Body of pancreas (tissue), 4 donors: Measurements from ENCODE around the gene TIFAB. TPM values are rescaled to one million over a fixed set of nuclear protein-coding genes. Genes with fewer than 3 reads are reported as not detected.

ENCODE experiments used
- ATAC-seq: fragments of 150-250 bp; one replicate; pipeline ENCODE4 v1.9.1; 2016
- DNase-seq, 4 donors: peaks; one replicate each; pipeline ENCODE4 v3.0.0-alpha.2; 2019
- H3K27ac ChIP-seq, 4 donors: fragments of 200-600 bp; sonication (generic); 1 replicate in 3 of 4; 2 replicates in 1 of 4; pipeline versions ENCODE4 v1.5.1 to v1.6.1; 2016 to 2019; ENCODE audit warnings: mild to moderate bottlenecking in 1 of 4, mixed read lengths in 1 of 4, moderate library complexity in 1 of 4
- H3K27me3 ChIP-seq, 2 donors: fragments of 200-600 bp; sonication (generic); one replicate each; pipeline ENCODE4 v1.6.0; 2016; ENCODE audit warnings: mild to moderate bottlenecking in 1 of 2
- H3K36me3 ChIP-seq, 2 donors: fragments of 200-600 bp; sonication (generic); replicated peaks in 1 of 2; 2 replicates each; pipeline ENCODE4 v1.5.1; 2016; ENCODE audit warnings: low read depth in 2 of 2; ENCODE audit not compliant: insufficient read depth in 1 of 2
- H3K4me1 ChIP-seq: fragments of 200-600 bp; sonication (generic); one replicate; pipeline ENCODE4 v1.6.0; 2016
- H3K4me3 ChIP-seq, 2 donors: fragments of 200-600 bp; sonication (generic); 1 replicate in 1 of 2; 2 replicates in 1 of 2; pipeline ENCODE4 v1.5.1; 2016 to 2019
- H3K9me3 ChIP-seq, 3 donors: fragments of 200-600 bp; sonication (generic); 1 replicate in 2 of 3; 2 replicates in 1 of 3; pipeline ENCODE4 v1.5.1; 2016
- CTCF ChIP-seq, 7 experiments: fragments of 450-650 bp in 4 of 7; fragments of 200-600 bp in 3 of 7; sonication (generic) in 3 of 7; IDR thresholded peaks; one replicate each; pipeline ENCODE4 v1.5.1; 2016 to 2019; ENCODE audit warnings: antibody characterized with exemption in 7 of 7
- POLR2A ChIP-seq, 3 donors: fragments of 450-650 bp; IDR thresholded peaks; one replicate each; pipeline ENCODE4 v1.6.1; 2016; ENCODE audit warnings: antibody characterized with exemption in 3 of 3, mild to moderate bottlenecking in 2 of 3
- WGBS, 2 donors: methylation state at CpG; one replicate each; pipeline ENCODE4 v1.1.5; 2017; 5-methylcytosine and 5-hydroxymethylcytosine counted together
- intact Hi-C: fragments of 100-400 bp; cut with DNase I; formaldehyde crosslinking; loops from one replicate; pipeline ENCODE4 v1.15.1; 2023
- total RNA-seq, 2 donors: library from RNA; depleted of rRNA; stranded (reverse); fragments of >200 nt; gene quantifications; one replicate each; pipeline ENCODE4 v1.1.0, GENCODE V29; 2016

Gene TIFAB
- total RNA-seq, 2 donors from 2014 or later: not detected

- H3K9me3 ChIP-seq: no peaks in the 10 kb centered on the region
- H3K27ac ChIP-seq: no peak overlapping the region
- H3K36me3 ChIP-seq: no peaks in the 10 kb centered on the region
- DNase-seq: no peak
- ATAC-seq: no peak
- WGBS, 2 donors: 44 to 52% methylated on average over 6 to 9 of the region's 9 CpGs
- no peak overlapping the region for H3K4me3 ChIP-seq
- intact Hi-C loops: no loop called here
- H3K27me3 ChIP-seq: no peaks in the 10 kb centered on the region
- H3K4me1 ChIP-seq: no peaks in the 10 kb centered on the region
- TF ChIP-seq CTCF (IDR thresholded peaks at IDR 0.05) (no peak), POLR2A (IDR thresholded peaks at IDR 0.05) (no peak)
These were observed 30.3 kb upstream of the TIFAB start for GRCh38 chr5:135482381-135482933.

GRCh38 chr5:135481909-135482311 lies 29.8 kb upstream of the TIFAB start:
- TF ChIP-seq CTCF (IDR thresholded peaks at IDR 0.05) (no peak), POLR2A (IDR thresholded peaks at IDR 0.05) (no peak)
- WGBS, 2 donors: 86 to 94% methylated on average over 4 of the region's 4 CpGs
- ATAC-seq (no peak), DNase-seq (no peak)
- Histone ChIP-seq H3K4me3 (no peak overlapping the region), H3K9me3 (no peaks in the 10 kb centered on the region), H3K27ac (no peak overlapping the region), H3K27me3 (no peaks in the 10 kb centered on the region), H3K4me1 (no peaks in the 10 kb centered on the region), H3K36me3 (no peaks in the 10 kb centered on the region)
- intact Hi-C loops: no loop called here

- WGBS, 2 donors: 47 to 60% methylated on average over 5 of the region's 5 CpGs
These were observed 29.2 kb upstream of the TIFAB start for GRCh38 chr5:135481387-135481786.

GRCh38 chr5:135480511-135480910 lies 28.4 kb upstream of the TIFAB start:
- H3K4me1 ChIP-seq: no peaks in the 10 kb centered on the region
- TF ChIP-seq POLR2A (IDR thresholded peaks at IDR 0.05) (no peak), CTCF (IDR thresholded peaks at IDR 0.05) (no peak)
- H3K36me3 ChIP-seq: no peaks in the 10 kb centered on the region
- WGBS, 2 donors: 68 to 74% methylated on average over 5 of the region's 5 CpGs
- no peaks in the 10 kb centered on the region for H3K27me3 ChIP-seq
- ATAC-seq (no peak), DNase-seq (no peak)
- H3K9me3 ChIP-seq: no peaks in the 10 kb centered on the region
- intact Hi-C loops: no loop called here
- H3K4me3 ChIP-seq: no peak overlapping the region
- H3K27ac ChIP-seq: no peak overlapping the region

More at GRCh38 chr5:135481387-135481786, 29.2 kb upstream of the TIFAB start:
- Histone ChIP-seq H3K27me3 (no peaks in the 10 kb centered on the region), H3K4me1 (no peaks in the 10 kb centered on the region), H3K36me3 (no peaks in the 10 kb centered on the region), H3K4me3 (no peak overlapping the region), H3K27ac (no peak overlapping the region), H3K9me3 (no peaks in the 10 kb centered on the region)
- TF ChIP-seq POLR2A (IDR thresholded peaks at IDR 0.05): no peak
- TF ChIP-seq CTCF (IDR thresholded peaks at IDR 0.05): no peak
- DNase-seq (no peak), ATAC-seq (no peak)
- intact Hi-C loops: no loop called here

GRCh38 chr5:135478938-135479337 lies 26.8 kb upstream of the TIFAB start:
- Histone ChIP-seq H3K36me3 (no peaks in the 10 kb centered on the region), H3K4me1 (no peaks in the 10 kb centered on the region), H3K27ac (no peak overlapping the region), H3K27me3 (no peaks in the 10 kb centered on the region), H3K4me3 (no peak overlapping the region), H3K9me3 (no peaks in the 10 kb centered on the region)
- 53 to 76% methylated on average over 3 to 4 of the region's 4 CpGs for WGBS, 2 donors
- no peak for TF ChIP-seq CTCF (IDR thresholded peaks at IDR 0.05)
- no peak for TF ChIP-seq POLR2A (IDR thresholded peaks at IDR 0.05)
- ATAC-seq (no peak), DNase-seq (no peak)
- intact Hi-C loops: no loop called here
